Left renal pelvis (tissue), 4 donors: ENCODE data around the gene TXNDC15. TPM values are rescaled to one million over a fixed set of nuclear protein-coding genes. Genes with fewer than 3 reads are reported as not detected.
"Not testable (repeated sequence)": the region's sequence is repeated elsewhere in the genome, so short reads cannot be mapped to it uniquely, and the experiment has no call there.

ENCODE experiments used
- DNase-seq, 4 donors: peaks; one replicate each; pipeline ENCODE4 v3.0.0-alpha.2; 2013; ENCODE audit warnings: low read depth in 4 of 4, low spot score in 3 of 4
- polyA plus RNA-seq, 4 donors: library from polyadenylated mRNA; unstranded; fragments of 120-200 nt; gene quantifications; one replicate each; pipeline ENCODE4 v1.2.1, GENCODE V29; 2013; ENCODE audit not compliant: insufficient read length in 4 of 4

The TXNDC15 gene
- polyA plus RNA-seq, 4 donors, result 80.8 to 140 (median 105) TPM

DNA sequence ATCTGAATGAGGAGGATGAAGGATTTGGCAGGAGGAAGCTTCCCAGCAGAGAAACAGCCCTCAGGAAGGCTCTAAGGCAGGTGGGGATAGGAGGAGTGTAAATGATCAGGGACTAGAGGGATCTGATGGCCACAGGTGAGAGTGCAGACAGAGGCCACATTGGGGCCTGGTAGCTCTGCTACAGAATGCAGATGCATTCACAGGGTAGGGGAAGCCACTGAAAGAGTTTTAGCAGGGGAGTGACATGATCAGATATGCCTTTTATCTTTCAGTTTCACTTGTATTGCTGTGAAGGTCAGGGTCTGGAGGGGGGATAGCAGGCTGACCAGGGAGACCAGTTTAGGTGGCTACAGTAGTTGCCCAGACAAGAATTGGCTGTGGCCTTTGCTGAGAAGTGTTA lies 3.0 kb downstream of the TXNDC15 start:
- DNase-seq, result no peak

DNA sequence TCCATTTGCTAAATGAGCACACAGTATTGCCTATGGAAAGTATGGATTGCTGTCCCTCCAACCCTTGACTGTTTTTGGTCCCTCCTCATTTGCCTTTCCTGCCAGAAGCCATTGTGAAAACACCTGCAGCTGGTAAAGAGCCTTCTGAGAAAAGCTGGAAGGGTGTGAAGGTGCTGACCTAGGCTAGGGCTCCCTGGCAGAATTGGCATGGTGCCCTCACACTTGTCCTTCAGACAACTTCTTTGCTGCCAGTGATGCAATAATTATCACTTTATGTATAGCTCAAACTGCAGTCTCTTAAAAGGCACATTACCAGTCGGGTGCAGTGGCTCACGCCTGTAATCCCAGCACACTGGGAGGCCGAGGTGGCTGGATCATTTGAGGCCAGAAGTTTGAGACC lies 4.2 kb downstream of the TXNDC15 start:
- DNase-seq, result no peak

DNA sequence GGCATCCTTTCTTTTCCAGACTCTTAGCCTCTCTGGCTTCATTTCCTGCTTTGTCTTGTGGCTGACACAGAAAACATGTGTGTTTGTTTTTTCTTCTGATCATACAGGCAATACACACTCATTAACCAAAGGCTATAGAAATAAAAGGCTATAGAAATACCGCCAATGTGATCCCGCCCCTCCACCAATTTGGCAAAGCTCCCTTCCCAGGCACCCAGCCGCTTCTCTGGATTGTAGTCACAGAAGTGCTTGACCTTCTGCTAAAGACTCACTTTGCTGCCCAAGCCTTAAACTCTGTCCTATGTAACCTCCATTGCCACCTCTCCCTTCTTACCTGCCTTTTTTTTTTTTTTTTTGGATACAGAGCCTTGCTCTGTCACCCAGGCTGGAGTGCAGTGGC lies 5.3 kb downstream of the TXNDC15 start:
- DNase-seq, result no peak

DNA sequence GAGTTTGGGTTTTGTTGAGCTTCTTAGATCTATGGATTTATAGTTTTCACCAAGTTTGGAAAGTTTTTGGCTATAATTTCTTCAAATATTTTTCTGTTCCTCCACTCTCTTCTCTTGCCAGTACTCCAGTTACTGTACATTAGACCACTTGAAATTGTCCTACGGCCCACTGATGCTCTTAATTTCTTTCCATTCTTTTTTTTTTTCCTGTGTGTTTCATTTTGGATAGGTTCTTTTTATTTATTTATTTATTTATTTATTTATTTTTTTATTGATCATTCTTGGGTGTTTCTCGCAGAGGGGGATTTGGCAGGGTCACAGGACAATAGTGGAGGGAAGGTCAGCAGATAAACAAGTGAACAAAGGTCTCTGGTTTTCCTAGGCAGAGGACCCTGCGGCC lies 6.8 kb downstream of the TXNDC15 start:
- not testable (repeated sequence) for DNase-seq

DNA sequence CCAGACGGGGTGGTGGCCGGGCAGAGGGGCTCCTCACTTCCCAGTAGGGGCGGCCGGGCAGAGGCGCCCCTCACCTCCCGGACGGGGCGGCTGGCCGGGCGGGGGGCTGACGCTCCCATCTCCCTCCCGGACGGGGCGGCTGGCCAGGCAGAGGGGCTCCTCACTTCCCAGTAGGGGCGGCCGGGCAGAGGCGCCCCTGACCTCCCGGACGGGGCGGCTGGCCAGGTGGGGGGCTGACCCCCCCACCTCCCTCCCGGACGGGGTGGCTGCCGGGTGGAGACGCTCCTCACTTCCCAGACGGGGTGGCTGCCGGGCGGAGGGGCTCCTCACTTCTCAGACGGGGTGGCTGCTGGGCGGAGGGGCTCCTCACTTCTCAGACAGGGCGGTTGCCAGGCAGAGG lies 7.5 kb downstream of the TXNDC15 start:
- DNase-seq, result not testable (repeated sequence)

DNA sequence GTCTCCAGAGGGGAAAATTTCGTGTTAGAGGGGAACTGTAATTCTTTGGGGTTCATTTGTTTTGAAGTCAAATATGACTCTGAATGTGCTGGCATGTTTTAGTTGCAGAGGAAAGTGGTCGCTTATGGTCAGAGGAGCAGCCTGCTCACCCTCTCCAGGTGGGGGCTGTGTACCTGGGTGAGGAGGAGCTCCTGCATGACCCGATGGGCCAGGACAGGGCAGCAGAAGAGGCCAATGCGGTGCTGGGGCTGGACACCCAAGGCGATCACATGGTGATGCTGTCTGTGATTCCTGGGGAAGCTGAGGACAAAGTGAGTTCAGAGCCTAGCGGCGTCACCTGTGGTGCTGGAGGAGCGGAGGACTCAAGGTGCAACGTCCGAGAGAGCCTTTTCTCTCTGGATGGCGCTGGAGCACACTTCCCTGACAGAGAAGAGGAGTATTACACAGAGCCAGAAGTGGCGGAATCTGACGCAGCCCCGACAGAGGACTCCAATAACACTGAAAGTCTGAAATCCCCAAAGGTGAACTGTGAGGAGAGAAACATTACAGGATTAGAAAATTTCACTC lies 13.5 kb downstream of the TXNDC15 start:
- no peak for DNase-seq

DNA sequence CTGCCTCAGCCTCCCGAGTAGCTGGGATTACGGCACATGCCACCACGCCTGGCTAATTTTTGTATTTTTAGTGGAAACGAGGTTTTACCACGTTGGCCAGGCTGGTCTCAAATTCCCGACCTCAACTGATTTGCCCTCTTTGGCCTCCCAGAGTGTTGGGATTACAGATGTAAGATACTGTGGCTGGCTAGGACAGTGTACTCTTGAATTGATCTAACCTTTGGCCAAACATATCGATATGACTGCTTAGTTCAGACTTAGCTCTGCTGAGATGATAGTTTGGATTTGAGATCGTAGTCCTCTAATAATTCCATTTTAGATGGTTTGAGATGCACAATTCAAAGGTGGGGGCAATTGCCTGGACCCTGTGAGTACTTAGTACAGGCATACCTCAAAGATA lies 15.2 kb downstream of the TXNDC15 start:
- no peak for DNase-seq

DNA sequence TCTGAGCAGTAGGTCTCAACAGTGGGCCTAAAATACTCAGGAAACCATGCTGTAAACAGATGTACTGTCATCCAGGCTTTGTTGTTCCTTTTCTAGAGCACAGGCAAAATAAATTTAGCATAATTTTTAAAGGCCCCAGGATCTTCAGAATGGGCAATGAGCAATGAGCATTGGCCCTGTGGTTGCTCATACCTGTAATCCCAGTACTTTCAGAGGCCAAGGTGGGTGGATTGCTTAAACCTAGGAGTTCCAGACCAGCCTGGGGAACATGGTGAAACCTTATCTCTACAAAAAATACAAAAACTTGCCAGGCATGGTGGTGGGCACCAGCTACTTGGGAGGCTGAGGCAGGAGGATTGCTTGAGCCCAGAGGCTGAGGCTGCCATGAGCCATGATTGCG lies 17.3 kb downstream of the TXNDC15 start:
- DNase-seq, result no peak

DNA sequence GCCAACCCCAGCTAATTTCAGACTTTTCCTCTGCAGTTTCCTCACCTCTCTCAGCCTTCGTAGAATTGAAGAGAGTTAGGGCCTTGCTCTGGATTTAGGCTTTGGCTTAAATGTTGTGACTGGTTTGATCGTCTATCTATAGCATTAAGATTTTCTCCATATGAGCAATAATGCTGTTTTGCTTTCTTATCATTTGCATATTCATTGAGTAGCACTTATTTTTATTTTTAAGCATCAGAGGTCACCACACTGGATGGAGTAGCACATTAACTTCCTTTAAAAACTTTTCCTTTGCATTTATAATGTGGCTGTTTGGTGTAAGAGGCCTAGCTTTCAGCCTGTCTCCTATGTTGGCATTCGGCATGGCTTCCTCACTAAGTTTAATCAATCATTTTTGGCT lies 18.1 kb downstream of the TXNDC15 start:
- DNase-seq, result no peak

DNA sequence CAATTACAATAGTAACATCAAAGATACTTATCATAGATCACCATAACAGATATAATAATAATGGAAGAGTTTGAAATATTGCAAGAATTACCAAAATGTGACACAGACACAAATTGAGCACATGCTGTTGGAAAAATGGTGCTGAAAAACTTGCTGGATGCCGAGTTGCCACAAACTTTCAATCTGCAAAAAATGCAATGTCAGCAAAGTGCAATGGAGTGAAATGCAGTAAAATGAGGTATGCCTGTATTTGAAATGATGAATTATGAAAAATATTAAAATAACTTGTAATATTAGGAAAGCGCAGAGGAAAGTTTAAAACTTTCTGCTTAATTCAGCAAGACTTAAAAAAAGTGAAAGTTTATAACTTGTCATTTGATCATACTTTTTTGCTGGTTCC lies 18.8 kb downstream of the TXNDC15 start:
- DNase-seq, result no peak

DNA sequence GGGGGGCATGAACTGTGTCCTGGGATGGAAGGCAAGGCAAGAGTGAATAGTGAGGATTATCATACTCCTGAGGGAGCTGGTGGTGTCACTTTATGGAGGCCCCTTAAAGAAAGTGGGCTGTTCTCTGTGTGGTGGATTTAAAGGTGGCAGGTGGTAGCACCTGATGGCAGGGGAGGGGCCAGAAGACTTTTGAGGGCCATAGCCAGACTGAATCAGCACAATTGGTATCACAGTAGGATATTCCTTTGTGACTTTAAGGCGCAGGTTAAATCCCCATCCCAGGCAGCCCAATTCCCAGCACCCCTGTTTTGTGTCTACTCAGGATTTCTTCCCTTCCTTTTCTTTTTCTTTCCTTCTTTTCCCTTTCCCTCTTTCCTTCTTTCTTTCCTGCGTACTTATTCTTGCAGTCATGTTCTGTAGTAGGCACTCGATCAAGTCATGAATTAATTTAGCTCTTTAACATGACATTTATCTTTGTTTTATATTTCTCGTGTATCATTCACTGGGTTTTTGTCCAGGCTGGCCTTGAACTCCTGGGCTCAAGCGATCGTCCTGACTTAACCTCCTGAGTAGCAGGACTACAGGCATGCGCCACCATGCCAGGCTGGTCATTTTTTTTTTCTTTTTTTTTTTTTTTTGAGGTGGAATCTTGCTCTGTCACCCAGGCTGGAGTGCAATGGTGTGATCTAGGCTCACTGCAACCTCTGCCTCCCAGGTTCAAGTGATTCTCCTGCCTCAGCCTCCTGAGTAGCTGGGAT lies 19.8 kb downstream of the TXNDC15 start:
- DNase-seq, result no peak

DNA sequence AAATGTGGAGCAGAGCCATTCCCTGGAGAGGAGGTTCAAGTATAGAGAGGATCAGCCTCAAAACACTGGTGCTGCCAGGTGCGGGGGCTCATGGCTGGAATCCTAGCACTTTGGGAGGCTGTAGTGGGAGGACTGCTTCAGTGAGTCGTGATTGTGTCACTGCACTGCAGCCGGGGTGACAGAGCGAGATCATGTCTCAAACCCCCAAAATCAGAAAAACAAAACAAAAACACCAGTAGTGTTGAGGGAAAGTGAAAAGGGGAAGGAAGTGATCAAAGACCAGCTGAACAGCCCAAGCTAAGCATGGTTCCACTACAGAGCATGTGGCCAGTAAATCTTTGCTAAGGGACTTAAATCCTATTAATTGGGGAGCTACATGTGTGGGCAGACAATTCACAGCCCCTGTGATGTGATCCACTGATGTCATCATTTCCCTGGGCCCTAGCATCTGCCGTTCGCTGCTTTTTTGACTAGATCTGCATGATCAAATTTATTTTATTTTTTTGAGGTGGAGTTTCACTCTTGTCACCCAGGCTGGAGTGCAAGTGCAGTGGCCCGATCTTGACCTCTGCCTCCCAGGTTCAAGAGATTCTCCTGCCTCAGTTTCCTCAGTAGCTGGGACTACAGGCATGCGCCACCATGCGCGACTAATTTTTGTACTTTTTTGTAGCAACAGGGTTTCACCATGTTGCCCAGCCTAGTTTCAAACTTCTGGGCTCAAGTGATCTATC lies 28.1 kb downstream of the TXNDC15 start:
- no peak for DNase-seq

DNA sequence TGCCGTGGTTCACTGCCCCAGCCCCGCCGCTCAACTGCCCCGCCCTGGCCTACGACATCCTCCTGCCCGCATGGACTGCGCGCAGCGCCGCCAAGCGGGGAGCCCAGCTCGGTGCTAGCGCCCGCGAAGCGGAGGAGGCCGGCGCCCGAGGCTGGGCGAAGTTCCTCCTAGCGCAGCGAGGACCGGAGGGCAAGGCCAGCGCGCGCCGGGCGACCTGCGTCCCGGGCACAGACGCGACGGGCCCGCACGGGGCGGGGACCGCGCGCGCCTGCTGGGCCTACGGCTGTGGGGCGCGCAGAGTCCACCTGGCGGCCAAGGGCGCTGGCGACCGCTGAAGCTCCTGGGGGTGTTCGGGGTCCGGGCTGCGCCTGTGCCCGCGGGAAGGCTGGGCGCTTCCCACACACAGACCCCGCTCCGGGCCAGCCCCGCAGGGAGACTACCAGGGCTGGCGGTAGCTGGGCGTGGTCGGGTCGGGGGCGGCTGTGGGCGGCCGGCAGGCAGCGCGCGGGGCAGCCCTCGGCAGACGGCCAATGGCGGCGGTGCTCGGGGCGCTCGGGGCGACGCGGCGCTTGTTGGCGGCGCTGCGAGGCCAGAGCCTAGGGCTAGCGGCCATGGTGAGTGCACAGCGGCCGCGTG lies 30.6 kb downstream of the TXNDC15 start, which contains the start of gene PCBD2:
Gene PCBD2, plus strand, starts transcription at position 522 of the 636 bp plus-strand sequence. Its CDS starts 9 bp downstream, at position 531.
- peak; percentile 77 to 87 (median 81) for DNase-seq

DNA sequence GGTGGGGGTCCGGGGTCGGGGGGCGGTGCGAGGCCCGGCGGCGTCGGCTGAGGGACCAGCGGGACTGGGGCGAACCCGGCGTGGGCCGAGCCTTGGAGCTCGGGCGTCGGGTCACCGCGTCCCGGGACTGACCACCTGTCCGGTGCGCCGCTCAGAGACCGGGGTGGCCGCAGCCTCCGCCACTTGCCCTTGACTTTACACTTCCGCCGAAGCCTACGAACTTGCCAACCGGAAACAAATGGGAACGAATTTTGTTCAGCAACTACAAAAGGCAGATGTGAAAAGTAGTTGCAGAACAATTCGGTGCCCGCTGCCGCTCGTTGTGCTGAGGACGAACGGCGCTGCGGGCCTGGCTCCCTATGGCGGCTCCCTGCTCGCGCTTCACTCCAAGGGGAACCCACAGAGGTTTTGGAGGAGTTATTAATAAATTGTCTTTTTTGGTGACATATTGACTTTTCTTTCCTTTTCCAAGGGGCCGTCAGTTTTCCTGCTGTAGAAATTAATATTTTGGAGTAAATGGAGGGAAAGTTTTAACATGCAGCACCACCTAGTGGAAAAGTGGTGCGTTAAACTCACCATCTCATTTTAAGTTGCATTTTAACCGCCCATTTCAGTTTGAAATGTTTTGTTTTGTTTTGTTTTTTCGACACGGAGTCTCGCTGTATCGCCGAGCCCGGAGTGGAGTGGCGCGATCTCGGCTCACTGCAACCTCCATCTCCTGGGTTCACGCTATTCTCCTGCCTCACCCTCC lies 31.2 kb downstream of the TXNDC15 start:
- peak; percentile 46 to 62 (median 60) for DNase-seq

DNA sequence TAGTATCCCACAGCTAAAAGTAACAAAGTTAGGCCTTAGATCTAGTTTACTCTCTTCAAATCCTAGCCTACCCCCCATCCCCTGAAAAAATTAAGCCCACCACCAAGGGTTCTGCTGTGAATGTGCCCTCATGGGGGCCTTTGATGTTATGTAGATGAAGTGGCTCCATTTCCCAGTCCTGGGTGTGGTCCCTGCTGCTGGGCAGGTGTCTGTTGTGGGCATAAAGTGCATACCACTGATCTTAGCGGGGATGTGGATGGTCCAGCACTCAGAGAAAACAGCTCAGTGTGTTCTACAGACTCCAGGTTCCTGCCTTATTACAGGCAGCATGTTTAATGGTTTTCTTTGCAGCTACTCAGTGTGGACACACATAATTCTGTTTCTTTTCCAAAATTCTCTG lies 32.6 kb downstream of the TXNDC15 start:
- no peak for DNase-seq

DNA sequence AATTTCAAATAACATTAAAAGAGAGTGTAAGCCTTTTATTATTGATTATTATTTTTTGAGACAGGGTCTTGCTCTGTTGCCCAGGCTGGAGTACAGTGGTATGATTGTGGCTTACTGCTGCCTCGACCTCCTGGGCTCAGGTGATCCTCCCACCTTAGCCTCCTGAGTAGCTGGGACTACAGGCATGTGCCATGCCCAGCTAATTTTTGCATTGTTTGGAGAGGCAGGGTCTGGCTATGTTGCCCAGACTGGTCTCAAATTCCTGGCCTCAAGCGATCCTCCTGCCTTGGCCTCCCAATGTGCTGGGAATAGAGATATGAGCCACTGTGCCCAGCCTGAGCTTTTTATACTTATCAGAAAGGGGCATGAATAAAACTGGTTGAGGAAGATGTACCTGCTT lies 36.6 kb downstream of the TXNDC15 start:
- not testable (repeated sequence) for DNase-seq

DNA sequence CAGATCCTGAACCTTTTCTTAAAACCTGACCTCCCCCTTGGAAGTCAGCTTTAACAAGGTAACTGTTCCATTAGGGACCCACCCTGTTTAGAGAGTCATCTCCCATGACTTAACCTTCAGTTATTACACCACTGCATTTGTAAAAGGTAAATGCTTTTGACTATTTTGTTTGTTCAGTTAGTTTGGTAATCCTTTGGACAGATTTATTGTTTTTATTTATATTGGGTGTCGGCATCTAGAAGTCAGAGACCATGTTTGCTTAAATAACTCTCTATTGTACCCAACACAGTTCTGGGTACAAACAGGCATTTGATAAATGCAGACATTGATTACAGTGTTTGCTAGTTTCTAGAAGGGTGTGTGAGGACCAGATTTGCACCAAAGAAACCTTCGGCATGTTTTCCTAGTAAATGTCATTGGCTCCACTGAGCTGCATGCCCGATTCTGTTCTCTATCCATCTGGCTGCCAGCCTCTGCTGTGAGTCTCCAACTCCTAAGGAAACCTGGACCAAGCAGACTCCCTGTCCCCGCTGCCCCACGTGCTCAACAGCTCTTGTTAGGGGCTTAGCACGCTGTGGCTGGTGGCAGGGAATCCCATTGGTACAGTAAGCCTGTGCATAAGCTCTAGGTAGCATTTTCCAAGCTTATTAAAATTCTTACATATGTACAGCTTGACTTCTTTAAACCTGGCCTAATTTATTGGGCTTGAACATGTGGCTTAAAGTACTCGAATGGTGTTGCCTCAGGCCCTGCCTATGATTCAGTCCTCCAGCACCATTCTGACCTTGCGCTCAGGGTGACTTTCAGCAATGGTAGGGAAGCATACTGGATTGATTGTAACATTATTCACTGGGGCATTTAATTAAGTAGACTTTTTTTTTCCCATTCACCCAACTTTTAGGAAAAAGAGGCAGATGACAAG lies 37.4 kb downstream of the TXNDC15 start:
- DNase-seq, result no peak

DNA sequence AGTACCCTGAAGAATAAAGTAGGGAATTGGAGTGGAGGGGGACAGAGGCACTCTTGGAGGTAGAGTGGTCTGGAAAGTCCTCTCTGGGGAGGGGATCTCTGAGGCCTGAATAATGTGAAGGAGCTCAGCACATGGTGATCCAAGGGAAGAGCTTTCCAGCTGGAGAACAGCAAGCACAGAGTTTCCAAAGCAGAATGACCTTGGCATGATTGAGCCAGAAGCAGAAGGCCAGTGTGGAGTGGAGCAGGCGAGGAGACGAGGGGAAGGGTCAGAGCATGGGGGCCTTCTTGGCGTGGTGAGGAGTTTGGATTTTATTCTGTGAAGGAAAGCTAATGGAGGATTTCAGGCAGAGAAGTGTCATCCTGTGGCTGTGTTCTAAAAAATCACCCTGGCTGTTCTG lies 39.1 kb downstream of the TXNDC15 start:
- DNase-seq, result no peak

DNA sequence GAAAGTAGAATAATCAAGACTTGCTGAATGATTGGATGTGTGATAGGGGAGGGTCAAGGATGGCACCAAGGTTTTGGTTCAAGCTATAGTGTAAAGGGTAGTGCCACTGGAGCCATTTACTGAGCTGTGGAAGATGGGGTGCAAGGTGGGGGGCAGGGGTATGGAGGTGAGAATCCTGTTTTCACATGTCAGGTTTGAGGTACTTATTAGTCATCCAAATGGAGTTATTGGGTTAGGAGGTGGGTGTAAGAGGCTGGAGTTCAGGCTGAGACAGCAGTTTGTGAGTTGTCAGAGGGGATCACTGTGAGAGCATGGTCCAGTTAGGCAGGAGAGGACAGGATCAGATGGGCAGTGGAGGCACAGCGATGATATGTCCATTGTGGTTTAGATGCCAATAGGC lies 39.6 kb downstream of the TXNDC15 start:
- DNase-seq, result no peak
